Muscle of back (tissue), 11 donors: Measurements from ENCODE around the gene TSFM. TPM values are rescaled to one million over a fixed set of nuclear protein-coding genes. Genes with fewer than 3 reads are reported as not detected.

ENCODE experiments used
- DNase-seq, 3 donors: peaks; one replicate each; pipeline versions ENCODE4 v3.0.0 to v3.0.0-alpha.2; 2013
- polyA plus RNA-seq, 10 donors: library from polyadenylated mRNA; unstranded; fragments of 120-200 nt; gene quantifications; one replicate each; pipeline ENCODE4 v1.2.1, GENCODE V29; 2013; ENCODE audit not compliant: insufficient read length in 10 of 10

The TSFM gene
- polyA plus RNA-seq, 10 donors = 22.6 to 34.7 (median 30.6) TPM

DNA sequence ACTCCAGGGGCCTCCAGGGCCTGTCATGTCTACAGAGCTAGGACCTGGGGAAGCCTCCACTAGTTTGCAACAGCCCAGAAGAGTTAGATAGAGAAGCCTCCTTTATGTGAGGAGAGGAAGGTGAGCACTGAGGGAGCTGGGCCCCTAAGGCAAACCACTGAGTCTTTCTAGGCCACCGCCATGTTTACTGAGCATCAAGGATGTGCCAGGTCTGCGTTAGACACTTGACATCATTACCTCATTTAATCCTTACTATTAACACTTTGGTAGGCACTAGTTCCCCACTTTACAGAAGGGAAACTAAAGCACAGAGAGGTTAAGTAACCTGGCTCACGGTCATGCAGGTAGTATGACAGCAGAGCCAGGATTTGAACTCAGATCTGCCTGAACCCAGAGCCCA, 51.1 kb downstream of the TSFM start:
- no peak for DNase-seq

DNA sequence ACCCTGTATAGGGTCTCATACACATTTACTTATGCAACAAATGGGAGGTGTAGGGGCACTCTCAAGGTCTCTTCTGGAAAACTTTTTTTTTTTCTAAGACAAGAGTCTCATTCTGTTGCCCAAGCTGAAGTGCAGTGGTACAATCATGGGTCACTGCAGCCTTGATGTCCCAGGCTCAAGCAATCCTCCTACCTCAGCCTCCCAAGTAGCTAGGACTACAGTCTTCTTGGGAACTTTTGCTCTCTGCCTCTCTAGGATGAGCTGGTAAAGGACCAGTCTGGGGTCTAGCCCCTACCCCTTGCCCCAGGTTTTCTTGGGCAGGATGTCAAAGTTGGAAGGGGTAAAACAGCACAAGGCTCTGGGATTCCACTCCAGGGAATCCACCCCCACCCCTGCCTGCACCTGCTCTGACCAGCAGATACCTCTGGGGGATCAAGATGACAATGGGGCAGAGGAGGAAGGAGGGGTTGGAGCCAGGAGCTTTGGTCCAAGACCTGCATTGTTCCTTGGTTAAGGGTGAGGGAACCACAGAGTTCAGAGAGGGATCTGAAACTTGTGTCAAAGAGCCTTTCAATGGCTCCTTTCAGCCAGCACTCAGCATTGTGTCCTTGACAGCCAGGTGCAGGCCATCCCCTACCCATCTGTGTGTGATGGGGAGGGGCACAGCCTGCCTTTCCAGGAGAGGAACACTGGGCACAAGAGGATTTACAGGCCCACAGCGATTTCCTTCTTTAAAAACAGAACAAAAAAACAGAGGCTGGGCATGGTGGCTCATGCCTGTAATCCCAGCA, 51.7 kb downstream of the TSFM start:
- DNase-seq = no peak

DNA sequence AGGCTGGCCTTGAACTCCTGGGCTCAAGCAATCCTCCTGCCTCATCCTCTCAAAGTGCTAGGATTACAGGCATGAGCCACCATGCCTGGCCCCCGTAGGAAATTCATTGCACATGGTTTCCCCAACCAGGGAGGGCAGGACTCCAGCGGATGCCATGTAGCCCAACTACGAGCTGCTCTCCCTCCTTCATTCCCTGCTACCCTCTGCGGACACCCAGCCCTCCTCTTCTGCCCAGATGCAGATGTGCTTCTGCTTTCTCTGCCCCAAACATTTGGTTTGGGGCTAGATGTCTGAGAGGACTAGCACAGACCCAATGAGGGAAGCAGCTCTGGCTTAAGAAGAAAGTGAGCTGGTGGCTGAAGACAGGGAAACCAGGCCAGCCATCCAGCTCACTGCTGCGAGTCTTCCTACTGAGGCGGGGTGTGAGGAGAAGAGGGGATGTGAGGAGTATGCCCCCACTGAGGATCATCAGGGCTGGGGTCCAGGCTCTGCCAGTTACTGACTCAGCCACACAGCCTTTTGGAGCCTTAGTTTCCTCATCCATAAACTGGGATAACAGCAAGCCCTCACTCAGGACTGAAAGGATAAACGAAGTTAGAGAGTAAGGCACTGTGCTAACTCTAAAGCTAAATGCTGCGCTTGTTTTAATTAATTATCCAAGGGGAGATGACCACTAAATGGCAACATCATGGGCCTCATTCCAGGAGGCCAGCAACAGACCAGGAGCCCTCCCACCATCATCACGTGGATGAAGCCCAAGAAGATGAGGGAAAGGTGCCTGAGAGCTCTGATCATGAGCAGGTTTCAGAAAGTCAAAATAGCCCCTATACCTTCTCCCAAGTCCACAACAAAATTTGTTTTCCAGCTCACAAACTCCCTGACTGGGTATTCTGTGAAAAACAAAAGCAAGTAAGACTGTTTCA, 53.0 kb downstream of the TSFM start:
- DNase-seq = no peak

DNA sequence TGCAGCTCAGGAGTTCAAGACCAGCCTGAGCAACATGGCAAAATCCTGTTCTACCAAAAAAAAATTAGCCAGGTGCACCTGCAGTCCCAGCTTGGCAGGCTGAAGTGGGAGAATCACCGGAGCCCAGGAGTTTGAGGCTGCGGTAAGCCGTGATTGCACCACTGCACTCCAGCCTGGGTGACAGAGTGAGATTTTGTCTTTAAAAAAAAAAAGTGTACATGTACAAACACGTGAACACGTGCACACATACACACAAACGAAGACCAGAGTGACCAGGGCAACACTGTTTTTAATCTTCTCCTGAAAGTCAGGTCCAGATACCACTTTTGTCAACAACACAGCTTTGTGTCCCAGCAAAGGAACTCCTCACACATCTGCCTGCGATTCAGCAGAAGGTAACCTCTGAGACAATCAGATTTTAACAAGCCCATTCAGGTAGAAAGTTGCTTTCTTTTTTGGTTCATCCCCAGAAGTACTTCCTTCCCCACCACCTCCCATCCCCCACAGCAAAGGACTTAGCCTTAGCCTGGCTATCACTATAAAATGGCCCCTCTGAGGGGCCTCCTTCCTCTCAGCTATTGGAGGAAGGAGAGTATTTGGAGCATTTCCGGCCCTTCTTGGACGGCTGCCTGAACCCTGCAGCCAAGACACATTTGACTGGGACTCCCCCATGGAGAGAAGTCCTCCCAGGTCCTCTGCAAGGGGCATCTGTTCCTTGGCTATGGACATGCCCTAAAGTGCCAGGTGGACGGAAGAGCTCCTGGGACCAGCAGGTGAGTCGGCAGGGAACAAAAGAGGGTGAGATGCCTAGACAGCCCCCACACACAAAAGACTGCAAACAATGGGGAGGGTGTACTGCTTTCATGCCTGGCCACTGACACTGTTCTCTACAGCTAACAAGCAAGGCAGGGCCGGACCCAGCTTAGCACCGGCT, 54.1 kb downstream of the TSFM start:
- peak; percentile 92 to 97 (median 93) for DNase-seq

- DNase-seq = peak in 2 of 3 donors; percentile 71 to 90
Measured at GRCh38 chr12:57837864-57838562, 55.4 kb downstream of the TSFM start.

GRCh38 chr12:57838594-57839302, 56.2 kb downstream of the TSFM start:
- peak in 1 of 3 donors; percentile 63 for DNase-seq

DNA sequence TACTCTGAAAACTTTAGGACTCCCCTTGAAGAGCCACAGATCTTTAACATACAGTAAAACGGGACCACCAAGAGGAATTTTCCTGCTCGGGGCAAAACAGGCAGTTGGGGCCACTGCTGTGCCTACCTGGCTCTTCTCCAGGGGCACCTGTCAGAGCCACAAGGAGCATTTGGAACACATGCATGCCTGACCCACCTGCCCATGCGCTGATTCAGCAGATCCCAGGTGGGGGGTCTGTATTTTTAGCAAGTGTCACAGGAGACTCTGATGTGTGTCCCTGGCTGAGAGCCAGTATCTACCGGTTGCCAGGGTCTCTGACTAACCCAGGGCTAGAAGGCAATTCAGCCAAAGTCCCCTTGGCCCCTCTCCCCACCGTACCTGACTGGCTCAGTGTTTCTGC, 57.4 kb downstream of the TSFM start:
- DNase-seq = peak in 1 of 3 donors; percentile 30

GRCh38 chr12:57840726-57841125, 58.1 kb downstream of the TSFM start:
- DNase-seq = peak in 1 of 3 donors; percentile 60

GRCh38 chr12:57841445-57841844, 58.9 kb downstream of the TSFM start:
- peak in 1 of 3 donors; percentile 17 for DNase-seq

- DNase-seq = no peak
Measured at GRCh38 chr12:57842342-57843294, 60.0 kb downstream of the TSFM start.

GRCh38 chr12:57844709-57845477, 62.3 kb downstream of the TSFM start:
- peak in 1 of 3 donors; percentile 85 for DNase-seq

GRCh38 chr12:57845478-57846284, 63.1 kb downstream of the TSFM start:
- DNase-seq = peak in 2 of 3 donors; percentile 66 to 87

DNA sequence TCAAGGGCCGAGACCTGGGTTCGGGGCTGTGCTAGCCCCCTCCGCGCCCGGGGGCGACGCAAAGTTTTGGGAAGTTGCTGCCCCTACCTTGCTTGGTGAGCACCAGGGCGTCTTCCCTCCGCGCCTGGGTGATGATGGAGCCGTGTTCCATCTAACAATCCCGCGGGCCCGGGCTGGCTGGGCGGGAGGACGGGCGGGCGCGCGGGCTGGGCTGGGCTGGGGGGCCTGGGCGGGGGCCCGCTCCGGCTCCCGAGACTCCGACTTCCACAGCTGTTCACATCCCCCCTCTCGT, 63.6 kb downstream of the TSFM start:
- DNase-seq = no peak

DNA sequence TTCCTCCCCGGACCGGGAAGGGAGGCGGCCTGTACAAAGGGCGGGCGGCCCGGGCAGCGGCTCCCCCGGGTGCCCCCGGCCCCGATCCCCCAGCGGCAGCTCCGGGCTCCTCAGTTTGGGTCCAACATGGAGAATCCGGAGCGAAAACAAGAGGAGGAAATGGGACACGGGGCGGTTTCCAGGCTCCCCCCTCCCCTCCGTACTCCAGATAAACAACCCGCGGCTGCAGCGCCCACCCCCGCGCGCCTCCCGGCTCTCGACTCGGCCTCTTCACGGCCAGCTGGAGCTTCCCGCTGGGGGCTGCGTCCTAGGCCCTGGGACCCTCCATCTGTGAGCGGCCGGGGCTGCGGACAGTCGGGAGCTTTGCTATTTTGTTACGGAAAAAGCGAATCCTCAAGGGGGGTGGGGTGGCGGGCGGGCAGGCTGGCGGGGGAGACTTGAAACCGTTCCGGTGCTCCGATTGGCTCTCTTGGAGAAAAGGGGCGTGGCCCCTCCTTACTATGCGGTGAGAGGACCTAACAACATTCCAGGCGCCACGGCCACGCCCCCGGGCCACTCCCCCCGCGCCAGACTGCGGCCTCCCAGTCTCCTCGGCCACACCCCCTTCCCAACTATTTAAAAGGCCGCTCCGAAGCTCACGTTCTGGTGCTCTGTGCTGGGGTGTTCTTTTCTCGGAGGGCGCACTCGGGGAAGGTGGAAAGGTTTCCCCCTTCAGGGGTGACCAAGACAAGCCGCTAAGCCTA, 64.2 kb downstream of the TSFM start, which contains the start of gene CTDSP2:
Gene CTDSP2, minus strand, starts transcription at position 153 of the 743 bp plus-strand sequence. CDS start 294 bp downstream, outside the sequence.
- peak; percentile 99 for DNase-seq
